Dendritic cell treated with granulocyte-macrophage colony-stimulating factor and Interleukin-4, amounts not matched to agents 40 ng/mL and 50 ng/mL, for 4 days (primary cell): ENCODE data around the gene RAB3IP.
A peak's percentile ranks its signal among the peaks of the same experiment; 100 is the strongest.
"Not testable (repeated sequence)": the region's sequence is repeated elsewhere in the genome, so short reads cannot be mapped to it uniquely, and the experiment has no call there.

Experiments
- H3K27ac Mint-ChIP-seq: one replicate; pipeline ENCODE4 v1.8.0; 2022; ENCODE audit warnings: mild to moderate bottlenecking, mixed read lengths
- H3K27me3 Mint-ChIP-seq: one replicate; pipeline ENCODE4 v1.8.0; 2022; ENCODE audit warnings: mild to moderate bottlenecking, mixed read lengths
- H3K36me3 Mint-ChIP-seq: one replicate; pipeline ENCODE4 v1.8.0; 2022; ENCODE audit warnings: low read depth, mixed read lengths
- H3K4me1 Mint-ChIP-seq: one replicate; pipeline ENCODE4 v1.8.0; 2022; ENCODE audit warnings: low read depth, mixed read lengths
- H3K4me3 Mint-ChIP-seq: one replicate; pipeline ENCODE4 v1.8.0; 2022; ENCODE audit warnings: mild to moderate bottlenecking, moderate library complexity, mixed read lengths
- H3K9me3 Mint-ChIP-seq: one replicate; pipeline ENCODE4 v1.8.0; 2022; ENCODE audit warnings: mixed read lengths
- intact Hi-C: fragments of 100-400 bp; cut with micrococcal nuclease; formaldehyde crosslinking; loops from one replicate; pipeline ENCODE4 v1.15.0; 2022

RAB3IP gene

GRCh38 chr12:69720750-69721149 lies 17.9 kb upstream of the RAB3IP start:
- Mint-ChIP-seq H3K9me3 (no peaks in the 10 kb centered on the region), H3K27me3 (no peaks in the 10 kb centered on the region), H3K36me3 (no peaks in the 10 kb centered on the region), H3K27ac (no peak overlapping the region), H3K4me1 (no peaks in the 10 kb centered on the region), H3K4me3 (no peak overlapping the region)
- intact Hi-C loops = no loop called here

- no peaks in the 10 kb centered on the region for H3K27me3 Mint-ChIP-seq
- H3K36me3 Mint-ChIP-seq = no peaks in the 10 kb centered on the region
- intact Hi-C loops = no loop called here
- no peak overlapping the region for H3K4me3 Mint-ChIP-seq
- H3K4me1 Mint-ChIP-seq = no peaks in the 10 kb centered on the region
- H3K27ac Mint-ChIP-seq = no peak overlapping the region
- H3K9me3 Mint-ChIP-seq = no peaks in the 10 kb centered on the region
These were observed 11.7 kb upstream of the RAB3IP start for GRCh38 chr12:69726922-69727321.

DNA sequence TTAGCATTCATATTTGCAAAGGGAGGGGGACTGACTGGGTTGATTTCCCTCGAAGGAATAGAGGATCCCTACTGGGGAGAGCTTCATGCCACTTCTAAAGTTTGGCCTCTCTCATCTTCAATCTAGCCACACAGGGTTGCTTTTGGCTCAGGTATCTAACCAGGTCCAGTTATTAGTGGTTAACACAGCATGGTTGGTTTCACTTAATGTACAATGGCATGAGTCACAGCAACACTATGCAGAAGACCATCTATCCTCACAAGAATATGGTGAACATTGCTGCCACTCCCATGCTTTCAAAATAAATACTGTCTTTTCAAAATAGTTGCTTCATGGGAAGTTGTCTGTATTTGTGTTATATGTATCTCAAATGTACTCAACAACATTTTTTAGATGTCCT lies 6.6 kb upstream of the RAB3IP start:
- no peak overlapping the region for H3K27ac Mint-ChIP-seq
- no peaks in the 10 kb centered on the region for H3K36me3 Mint-ChIP-seq
- H3K4me1 Mint-ChIP-seq = no peaks in the 10 kb centered on the region
- H3K4me3 Mint-ChIP-seq = no peak overlapping the region
- intact Hi-C loops = no loop called here
- H3K27me3 Mint-ChIP-seq = peaks cover 19% of the 10 kb centered on the region
- H3K9me3 Mint-ChIP-seq = no peaks in the 10 kb centered on the region

DNA sequence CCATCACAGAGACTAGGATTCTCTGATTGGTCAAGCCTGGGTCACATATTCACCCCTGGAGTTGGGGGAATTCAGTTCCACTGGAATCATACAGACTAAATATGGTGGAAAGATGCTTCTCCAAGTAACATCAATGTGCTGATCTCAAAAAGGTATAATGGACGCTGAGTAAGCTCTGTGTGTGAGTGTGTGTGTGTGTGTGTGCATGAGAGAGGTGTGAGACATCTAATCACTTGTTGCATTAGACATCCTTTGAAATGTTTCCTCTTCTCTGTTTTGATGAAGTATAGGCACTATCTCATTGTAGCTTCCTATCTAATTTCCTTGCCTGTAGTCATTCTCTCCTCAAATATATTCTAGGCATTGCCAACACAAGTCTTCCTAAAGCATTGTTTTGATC lies 5.0 kb upstream of the RAB3IP start:
- no peaks in the 10 kb centered on the region for H3K9me3 Mint-ChIP-seq
- no peaks in the 10 kb centered on the region for H3K36me3 Mint-ChIP-seq
- no peaks in the 10 kb centered on the region for H3K4me1 Mint-ChIP-seq
- no peak overlapping the region for H3K27ac Mint-ChIP-seq
- H3K27me3 Mint-ChIP-seq = peaks cover 23% of the 10 kb centered on the region
- intact Hi-C loops = no loop called here
- no peak overlapping the region for H3K4me3 Mint-ChIP-seq

DNA sequence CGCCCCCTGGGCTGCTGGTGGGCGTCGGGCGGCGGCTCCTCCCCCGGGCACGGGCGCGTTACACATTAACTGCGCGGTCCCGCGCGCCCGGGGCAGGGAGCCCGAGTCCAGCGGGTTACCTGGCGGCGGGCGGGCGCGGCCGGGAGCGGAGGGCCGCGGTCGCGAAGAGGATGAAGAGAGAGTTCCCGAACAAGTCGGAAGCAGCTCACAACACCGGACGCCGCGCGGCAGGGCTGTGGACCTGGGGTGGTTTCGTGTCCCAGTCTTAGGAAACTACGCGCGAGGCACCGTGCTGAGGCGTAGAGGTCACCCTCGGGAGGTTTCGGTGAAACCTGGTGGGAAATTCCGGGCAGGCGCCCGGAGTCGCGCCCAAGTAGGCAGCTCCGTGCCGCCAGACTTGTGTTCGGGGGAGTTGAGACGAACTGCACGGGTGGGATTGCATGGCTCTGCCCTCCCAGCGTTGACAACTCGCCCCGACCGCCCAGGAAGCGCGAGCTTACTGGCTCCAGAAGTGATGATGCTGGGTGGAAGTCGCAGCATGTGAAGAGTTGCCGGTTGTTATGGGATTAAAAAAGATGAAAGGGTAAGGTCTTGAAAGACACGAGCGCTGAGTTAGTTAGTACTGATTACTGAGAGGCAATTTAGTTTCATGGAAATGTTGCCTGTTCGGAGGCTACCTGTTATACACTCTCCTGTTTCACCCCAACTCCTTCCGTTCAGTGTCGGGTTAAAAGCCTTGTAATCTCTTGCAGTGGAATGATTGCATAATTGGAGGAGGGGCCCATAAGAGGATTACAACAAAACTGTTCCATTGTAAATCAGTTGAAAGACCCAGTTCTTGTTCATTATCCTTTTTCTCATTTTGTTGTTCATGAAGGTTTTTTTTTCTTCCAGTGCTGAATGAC lies 879 bp downstream of the RAB3IP start:
- peaks cover 18% of the 10 kb centered on the region for H3K27me3 Mint-ChIP-seq

DNA sequence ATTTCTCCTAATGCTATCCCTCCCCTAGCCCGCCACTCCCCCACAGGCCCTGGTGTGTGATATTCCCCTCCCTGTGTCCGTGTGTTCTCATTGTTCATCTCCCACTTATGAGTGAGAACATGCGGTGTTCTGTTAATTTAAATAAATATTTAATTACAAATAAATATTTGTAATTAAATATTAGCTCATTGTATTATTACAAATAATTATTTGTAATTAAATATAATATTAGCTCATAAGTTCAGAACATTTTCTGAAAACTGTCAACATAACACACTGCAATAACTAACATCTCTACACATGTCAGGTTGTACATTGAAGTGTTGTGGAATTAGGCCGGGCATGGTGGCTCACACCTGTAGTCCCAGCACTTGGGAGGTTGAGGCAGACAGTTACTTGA lies 5.4 kb downstream of the RAB3IP start:
- intact Hi-C loops = no loop called here
- Mint-ChIP-seq H3K36me3 (peaks cover 4% of the 10 kb centered on the region), H3K27me3 (peaks cover 6% of the 10 kb centered on the region), H3K9me3 (no peaks in the 10 kb centered on the region), H3K4me3 (no peak overlapping the region), H3K27ac (no peak overlapping the region), H3K4me1 (peaks cover 12% of the 10 kb centered on the region)

More for the DNA sequence above, 879 bp downstream of the RAB3IP start:
- H3K4me1 Mint-ChIP-seq = peaks cover 12% of the 10 kb centered on the region
- no peaks in the 10 kb centered on the region for H3K9me3 Mint-ChIP-seq
- H3K36me3 Mint-ChIP-seq = peaks cover 4% of the 10 kb centered on the region
- peak overlapping the region; percentile 61 for H3K27ac Mint-ChIP-seq
- H3K4me3 Mint-ChIP-seq = peak overlapping the region; percentile 82
- intact Hi-C loops = no loop called here

- H3K27me3 Mint-ChIP-seq = no peaks in the 10 kb centered on the region
These were observed 12.8 kb downstream of the RAB3IP start for GRCh38 chr12:69751476-69751875.

GRCh38 chr12:69755302-69755701 lies 16.6 kb downstream of the RAB3IP start:
- Mint-ChIP-seq H3K36me3 (peaks cover 31% of the 10 kb centered on the region), H3K4me3 (no peak overlapping the region), H3K9me3 (peaks cover 22% of the 10 kb centered on the region), H3K27ac (no peak overlapping the region), H3K4me1 (no peaks in the 10 kb centered on the region), H3K27me3 (no peaks in the 10 kb centered on the region)
- intact Hi-C loops = no loop called here

More at GRCh38 chr12:69751476-69751875, 12.8 kb downstream of the RAB3IP start:
- no peaks in the 10 kb centered on the region for H3K9me3 Mint-ChIP-seq
- no peaks in the 10 kb centered on the region for H3K4me1 Mint-ChIP-seq
- no peak overlapping the region for H3K27ac Mint-ChIP-seq
- H3K36me3 Mint-ChIP-seq = peaks cover 4% of the 10 kb centered on the region
- H3K4me3 Mint-ChIP-seq = no peak overlapping the region
- intact Hi-C loops = no loop called here

DNA sequence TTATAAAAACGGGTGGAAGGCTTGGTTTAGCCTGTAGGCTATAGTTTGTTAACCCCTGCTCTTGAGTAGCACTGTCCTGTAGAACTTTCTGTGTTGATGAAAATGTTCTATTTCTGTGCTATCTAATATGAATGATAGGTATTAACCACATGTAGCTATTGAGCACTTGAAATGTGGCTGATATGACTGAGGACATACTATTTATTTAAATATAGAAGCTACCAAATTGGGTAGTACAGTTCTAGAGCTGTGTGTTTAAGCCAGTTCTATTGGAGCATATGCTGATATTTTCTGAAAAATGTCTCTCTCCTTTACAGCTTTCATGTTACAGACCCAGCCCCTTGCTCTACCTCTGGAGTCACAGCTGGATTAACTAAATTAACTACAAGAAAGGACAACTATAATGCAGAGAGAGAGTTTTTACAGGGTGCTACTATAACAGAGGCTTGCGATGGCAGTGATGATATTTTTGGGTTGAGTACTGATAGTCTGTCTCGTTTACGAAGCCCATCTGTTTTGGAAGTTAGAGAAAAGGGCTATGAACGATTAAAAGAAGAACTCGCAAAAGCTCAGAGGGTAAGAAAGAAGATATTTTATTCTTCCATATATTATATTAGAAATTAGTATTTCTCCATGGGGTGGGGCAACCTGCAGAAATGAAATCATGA lies 17.6 kb downstream of the RAB3IP start:
- H3K27me3 Mint-ChIP-seq = no peaks in the 10 kb centered on the region
- H3K4me3 Mint-ChIP-seq = no peak overlapping the region
- peaks cover 24% of the 10 kb centered on the region for H3K9me3 Mint-ChIP-seq
- H3K27ac Mint-ChIP-seq = no peak overlapping the region
- intact Hi-C loops = no loop called here
- peaks cover 32% of the 10 kb centered on the region for H3K36me3 Mint-ChIP-seq
- H3K4me1 Mint-ChIP-seq = peaks cover 4% of the 10 kb centered on the region

- peaks cover 6% of the 10 kb centered on the region for H3K4me1 Mint-ChIP-seq
- intact Hi-C loops = no loop called here
- peaks cover 25% of the 10 kb centered on the region for H3K9me3 Mint-ChIP-seq
- no peak overlapping the region for H3K27ac Mint-ChIP-seq
- no peak overlapping the region for H3K4me3 Mint-ChIP-seq
- peaks cover 32% of the 10 kb centered on the region for H3K36me3 Mint-ChIP-seq
- no peaks in the 10 kb centered on the region for H3K27me3 Mint-ChIP-seq
These were observed 19.4 kb downstream of the RAB3IP start for GRCh38 chr12:69758105-69758504.

DNA sequence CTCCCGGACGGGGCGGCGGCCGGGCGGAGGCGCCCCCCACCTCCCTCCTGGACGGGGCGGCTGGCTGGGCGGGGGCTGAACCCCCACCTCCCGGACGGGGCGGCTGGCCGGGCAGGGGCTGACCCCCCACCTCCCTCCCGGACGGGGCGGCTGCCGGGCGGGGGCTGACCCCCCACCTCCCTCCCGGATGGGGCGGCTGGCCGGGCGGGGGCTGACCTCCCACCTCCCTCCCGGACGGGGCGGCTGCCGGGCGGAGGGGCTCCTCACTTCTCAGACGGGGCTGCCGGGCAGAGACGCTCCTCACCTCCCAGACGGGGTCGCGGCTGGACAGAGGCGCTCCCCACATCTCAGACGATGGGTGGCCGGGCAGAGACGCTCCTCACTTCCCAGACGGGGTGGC lies 20.9 kb downstream of the RAB3IP start:
- H3K27ac Mint-ChIP-seq, H3K27me3 Mint-ChIP-seq, H3K4me1 Mint-ChIP-seq, intact Hi-C loops, H3K4me3 Mint-ChIP-seq: not testable (repeated sequence)
- Mint-ChIP-seq H3K9me3 (peaks cover 40% of the 10 kb centered on the region), H3K36me3 (peaks cover 32% of the 10 kb centered on the region)

DNA sequence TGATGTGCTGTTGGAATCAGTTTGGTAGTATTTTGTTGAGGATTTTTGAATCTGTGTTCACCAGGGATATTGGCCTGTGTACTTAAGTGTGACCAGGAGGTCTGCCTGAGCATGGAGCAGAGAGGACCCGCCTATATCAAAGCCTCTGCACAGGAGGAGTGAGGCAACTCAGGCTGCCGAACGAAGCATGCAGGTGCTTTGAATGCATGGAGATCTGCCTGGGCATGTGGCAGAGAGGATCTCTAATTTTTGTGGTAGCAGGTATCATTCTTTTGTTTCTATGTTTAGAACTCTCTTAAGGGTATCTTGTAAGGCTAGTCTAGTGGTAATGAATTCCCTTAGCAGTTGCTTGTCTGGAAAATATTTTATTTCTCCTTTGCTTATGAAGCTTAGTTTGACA lies 26.9 kb downstream of the RAB3IP start:
- Mint-ChIP-seq H3K27me3 (no peaks in the 10 kb centered on the region), H3K4me3 (no peak overlapping the region), H3K36me3 (peaks cover 46% of the 10 kb centered on the region), H3K4me1 (peaks cover 6% of the 10 kb centered on the region), H3K27ac (no peak overlapping the region), H3K9me3 (peaks cover 68% of the 10 kb centered on the region)
- intact Hi-C loops = no loop called here

GRCh38 chr12:69766260-69766659 lies 27.6 kb downstream of the RAB3IP start:
- Mint-ChIP-seq H3K36me3 (peaks cover 46% of the 10 kb centered on the region), H3K9me3 (peaks cover 75% of the 10 kb centered on the region), H3K4me3 (no peak overlapping the region), H3K4me1 (peaks cover 2% of the 10 kb centered on the region), H3K27me3 (no peaks in the 10 kb centered on the region), H3K27ac (no peak overlapping the region)
- intact Hi-C loops = no loop called here

- H3K27me3 Mint-ChIP-seq = no peaks in the 10 kb centered on the region
- no peak overlapping the region for H3K4me3 Mint-ChIP-seq
- no peaks in the 10 kb centered on the region for H3K4me1 Mint-ChIP-seq
- intact Hi-C loops = no loop called here
- H3K36me3 Mint-ChIP-seq = peaks cover 29% of the 10 kb centered on the region
- peaks cover 50% of the 10 kb centered on the region for H3K9me3 Mint-ChIP-seq
- no peak overlapping the region for H3K27ac Mint-ChIP-seq
These were observed 41.3 kb downstream of the RAB3IP start for GRCh38 chr12:69779928-69780327.
